GM23338 (cell line): Measurements from ENCODE around the gene TTF1. TPM values are rescaled to one million over a fixed set of nuclear protein-coding genes. Genes with fewer than 3 reads are reported as not detected.
"Not testable (repeated sequence)": the region's sequence is repeated elsewhere in the genome, so short reads cannot be mapped to it uniquely, and the experiment has no call there.

Experiments
- ATAC-seq: fragments of 200-7000 bp; cut with Tn5 transposase; 3 replicates; pipeline ENCODE4 v1.9.1; 2020
- DNase-seq: peaks from one replicate; pipeline ENCODE4 v3.0.0-alpha.2; 2015; ENCODE audit warnings: low spot score
- H2AFZ ChIP-seq: fragments of 200-600 bp; sonication (generic); 2 replicates; pipeline ENCODE4 v1.8.0; 2016; ENCODE audit warnings: antibody characterized with exemption, mild to moderate bottlenecking, moderate library complexity
- H3F3A ChIP-seq: fragments of 200-600 bp; sonication (generic); replicated peaks from 2 replicates; pipeline ENCODE4 v1.8.0; 2017; ENCODE audit warnings: antibody characterized with exemption, mixed run types, low read depth
- H3K27ac ChIP-seq: fragments of 200-600 bp; sonication (generic); 2 replicates; pipeline ENCODE4 v1.6.1; 2016; ENCODE audit warnings: low read depth
- H3K27me3 ChIP-seq: fragments of 200-600 bp; sonication (generic); 2 replicates; pipeline ENCODE4 v1.8.0; 2016; ENCODE audit warnings: mild to moderate bottlenecking, mixed run types, moderate library complexity; ENCODE audit not compliant: insufficient read depth
- H3K36me3 ChIP-seq: fragments of 200-600 bp; sonication (generic); 2 replicates; pipeline ENCODE4 v1.8.0; 2016; ENCODE audit warnings: mild to moderate bottlenecking; ENCODE audit not compliant: insufficient read depth
- H3K4me1 ChIP-seq: fragments of 200-600 bp; sonication (generic); 2 replicates; pipeline ENCODE4 v1.8.0; 2016; ENCODE audit warnings: mild to moderate bottlenecking, moderate library complexity; ENCODE audit not compliant: insufficient read depth
- H3K4me2 ChIP-seq: fragments of 200-600 bp; sonication (generic); 2 replicates; pipeline ENCODE4 v1.7.1; 2017; ENCODE audit warnings: mixed run types
- H3K4me3 ChIP-seq: fragments of 200-600 bp; sonication (generic); 2 replicates; pipeline ENCODE4 v1.6.1; 2016; ENCODE audit warnings: mixed run types
- H3K79me2 ChIP-seq: fragments of 200-600 bp; sonication (generic); replicated peaks from 2 replicates; pipeline ENCODE4 v1.8.0; 2017; ENCODE audit warnings: mild to moderate bottlenecking; ENCODE audit not compliant: insufficient read depth
- H3K9me2 ChIP-seq: fragments of 200-600 bp; sonication (generic); 2 replicates; pipeline ENCODE4 v1.8.0; 2017; ENCODE audit not compliant: insufficient read depth
- H4K20me1 ChIP-seq: fragments of 200-600 bp; sonication (generic); replicated peaks from 2 replicates; pipeline ENCODE4 v1.8.0; 2017; ENCODE audit warnings: mild to moderate bottlenecking; ENCODE audit not compliant: insufficient read depth
- H3K27ac Mint-ChIP-seq: 2 replicates; pipeline ENCODE4 v1.8.0; 2020; ENCODE audit warnings: inconsistent platforms, mild to moderate bottlenecking, moderate library complexity, mixed read lengths
- H3K27me3 Mint-ChIP-seq: 3 replicates; pipeline ENCODE4 v1.8.0; 2022; ENCODE audit warnings: low read depth, mild to moderate bottlenecking, moderate library complexity, mixed read lengths, inconsistent platforms; ENCODE audit not compliant: insufficient read depth, poor library complexity
- H3K36me3 Mint-ChIP-seq: 3 replicates; pipeline ENCODE4 v1.8.0; 2021; ENCODE audit warnings: low read depth, mild to moderate bottlenecking, inconsistent platforms, moderate library complexity, mixed read lengths
- H3K4me1 Mint-ChIP-seq: 3 replicates; pipeline ENCODE4 v1.8.0; 2020; ENCODE audit warnings: mild to moderate bottlenecking, inconsistent platforms, mixed read lengths
- H3K4me3 Mint-ChIP-seq: 3 replicates; pipeline ENCODE4 v1.8.0; 2021; ENCODE audit warnings: moderate library complexity, mild to moderate bottlenecking, inconsistent platforms, mixed read lengths
- H3K9me3 Mint-ChIP-seq: 3 replicates; pipeline ENCODE4 v1.8.0; 2020; ENCODE audit warnings: moderate library complexity, mild to moderate bottlenecking, inconsistent platforms, mixed read lengths
- CREB1 ChIP-seq: fragments of 250-450 bp; sonication (Bioruptor Pico); IDR thresholded peaks from 2 replicates; pipeline ENCODE4 v1.5.0; 2020; ENCODE audit warnings: low read depth, mild to moderate bottlenecking, moderate library complexity
- CTCF ChIP-seq, 2 experiments: fragments of 200-600 bp in 1 of 2; sonication (generic) in 1 of 2; conservative IDR thresholded peaks; 2 replicates each; pipeline versions ENCODE4 v1.5.1 to v1.6.1; 2016 to 2017; ENCODE audit warnings: antibody characterized with exemption in 2 of 2, low read depth in 2 of 2, mild to moderate bottlenecking in 2 of 2, moderate library complexity in 1 of 2
- EZH2phosphoT487 ChIP-seq: fragments of 200-600 bp; sonication (generic); IDR thresholded peaks from one replicate; pipeline ENCODE4 v1.8.1; 2018; ENCODE audit warnings: antibody characterized with exemption; ENCODE audit not compliant: unreplicated experiment
- ZNF114 ChIP-seq: fragments of 250-450 bp; sonication (Bioruptor Pico); IDR thresholded peaks from 2 replicates; pipeline ENCODE4 v1.5.0; 2020; ENCODE audit warnings: mild to moderate bottlenecking, moderate library complexity
- polyA plus RNA-seq: library from polyadenylated mRNA; unstranded; fragments of >200 nt; fragmentation: Nextera tagmentation; extraction: Ambion mirVana; gene quantifications from 2 replicates; pipeline ENCODE4 v1.2.1, GENCODE V29; 2016
- total RNA-seq: library from RNA; depleted of rRNA; stranded (reverse); fragments of >200 nt; shearing (Covaris generic); gene quantifications from 2 replicates; pipeline ENCODE4 v1.2.3, GENCODE V29; 2014
- TF ChIP-seq, protein P1 (sequence below): IDR thresholded peaks from one replicate; pipeline ENCODE4 v1.6.1; 2018; ENCODE audit warnings: antibody characterized with exemption; ENCODE audit not compliant: unreplicated experiment

The TTF1 gene
- total and polyA plus RNA-seq, 2 experiments from 2014 or later, result 14.9 to 25.0 TPM

DNA sequence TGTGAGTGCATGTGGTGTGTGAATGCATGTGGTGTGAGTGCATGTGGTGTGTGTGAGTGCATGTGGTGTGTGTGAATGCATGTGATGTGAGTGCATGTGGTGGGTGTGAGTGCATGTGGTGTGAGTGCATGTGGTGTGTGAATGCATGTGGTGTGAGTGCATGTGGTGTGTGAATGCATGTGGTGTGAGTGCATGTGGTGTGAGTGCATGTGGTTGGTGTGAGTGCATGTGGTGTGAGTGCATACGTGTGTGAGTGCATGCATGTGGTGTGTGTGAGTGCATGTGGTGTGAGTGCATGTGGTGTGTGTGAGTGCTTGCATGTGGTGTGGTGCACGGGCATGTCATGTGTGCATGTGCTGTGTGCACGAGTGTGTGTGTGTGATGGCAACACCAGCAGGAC lies 28.2 kb downstream of the TTF1 start:
- H3K9me3 Mint-ChIP-seq, H3K4me2 ChIP-seq, H3K79me2 ChIP-seq, H3K4me1 ChIP-seq, H2AFZ ChIP-seq, H3K27ac Mint-ChIP-seq, H3K4me3 ChIP-seq, H3K27me3 ChIP-seq, H3K27me3 Mint-ChIP-seq, DNase-seq, H3K27ac ChIP-seq, H3K4me1 Mint-ChIP-seq, H3K36me3 ChIP-seq, ATAC-seq, H3K4me3 Mint-ChIP-seq, H3K9me2 ChIP-seq: not testable (repeated sequence)
- H3K36me3 Mint-ChIP-seq, result peaks cover 21% of the 10 kb centered on the region
- peaks cover 25% of the 10 kb centered on the region for H3F3A ChIP-seq
- H4K20me1 ChIP-seq, result peaks cover 14% of the 10 kb centered on the region

DNA sequence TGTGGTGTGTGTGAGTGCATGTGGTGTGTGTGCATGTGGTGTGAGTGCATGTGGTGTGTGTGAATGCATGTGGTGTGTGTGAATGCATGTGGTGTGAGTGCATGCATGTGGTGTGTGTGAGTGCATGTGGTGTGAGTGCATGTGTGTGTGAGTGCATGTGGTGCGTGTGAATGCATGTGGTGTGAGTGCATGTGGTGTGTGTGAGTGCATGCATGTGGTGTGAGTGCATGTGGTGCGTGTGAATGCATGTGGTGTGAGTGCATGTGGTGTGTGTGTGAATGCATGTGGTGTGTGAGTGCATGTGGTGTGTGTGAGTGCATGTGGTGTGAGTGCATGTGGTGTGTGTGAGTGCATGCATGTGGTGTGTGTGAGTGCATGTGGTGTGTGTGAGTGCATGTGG lies 28.9 kb downstream of the TTF1 start:
- not testable (repeated sequence) for DNase-seq, H3K27me3 ChIP-seq, H3K9me2 ChIP-seq, H3K9me3 Mint-ChIP-seq, H3K4me1 Mint-ChIP-seq, H3K27ac Mint-ChIP-seq, H3K4me1 ChIP-seq, H3K27me3 Mint-ChIP-seq, H3K27ac ChIP-seq, H3K4me2 ChIP-seq, H2AFZ ChIP-seq, H3K4me3 Mint-ChIP-seq, H3K36me3 ChIP-seq, ATAC-seq, H3K79me2 ChIP-seq, H3K4me3 ChIP-seq
- peaks cover 14% of the 10 kb centered on the region for H4K20me1 ChIP-seq
- peaks cover 16% of the 10 kb centered on the region; the same call in 2 of the 3 replicates for H3K36me3 Mint-ChIP-seq
- peaks cover 25% of the 10 kb centered on the region for H3F3A ChIP-seq

DNA sequence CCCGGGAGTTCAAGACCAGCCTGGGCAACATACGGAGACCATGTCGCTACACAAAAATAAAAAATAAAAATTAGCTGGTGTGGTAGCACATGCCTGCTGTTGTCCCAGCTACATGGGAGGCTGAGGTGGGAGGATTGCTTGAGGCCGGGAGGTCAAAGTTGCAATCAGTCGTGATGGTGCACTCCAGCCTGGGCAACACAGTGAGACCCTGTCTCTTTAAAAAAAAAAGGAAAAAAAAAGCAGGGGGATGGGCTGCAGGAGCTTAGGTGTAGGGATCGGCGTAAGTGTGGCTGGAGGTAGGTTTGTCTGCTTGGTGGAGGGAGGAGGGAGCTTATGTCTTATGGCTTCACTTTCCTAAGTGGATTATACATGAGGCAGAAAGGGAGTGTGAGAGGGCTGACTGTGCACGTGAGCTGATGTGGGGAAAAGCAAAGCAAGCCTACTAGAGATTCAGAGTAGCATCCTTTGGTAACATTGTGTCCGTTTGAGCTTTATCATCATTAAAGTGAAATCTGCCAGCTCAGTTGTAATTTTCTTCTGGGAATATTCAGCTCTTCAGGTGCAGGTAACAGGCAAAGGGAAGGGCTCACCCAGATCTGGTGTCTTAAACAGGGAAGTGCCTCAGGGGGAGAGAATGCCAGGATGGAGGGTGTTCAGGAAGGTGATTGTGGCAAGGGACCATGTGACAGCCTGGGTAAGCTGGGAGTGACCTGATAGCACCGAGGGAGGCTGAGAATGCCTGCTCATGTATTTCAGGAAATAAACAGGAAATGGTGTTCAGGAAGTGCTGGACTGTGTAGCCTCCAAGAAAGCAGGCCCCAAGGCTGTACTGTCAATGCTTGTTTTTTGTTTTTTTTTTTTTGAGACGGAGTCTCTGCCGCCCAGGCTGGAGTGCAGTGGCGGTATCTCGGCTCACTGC lies 34.2 kb downstream of the TTF1 start:
- peaks cover 3% of the 10 kb centered on the region; the same call in 2 of the 3 replicates for H3K4me1 Mint-ChIP-seq
- 0 out of 2 replicates have a peak overlapping the region, but pooled peaks have one; percentile 9 for H3K27ac ChIP-seq
- no peak overlapping the region for H3K4me3 Mint-ChIP-seq
- H3K79me2 ChIP-seq, result no peaks in the 10 kb centered on the region
- no peak overlapping the region for H2AFZ ChIP-seq
- ATAC-seq, result peak; percentile 34; the same call in 1 of the 3 replicates
- no peak overlapping the region for H3K4me3 ChIP-seq
- H3K4me2 ChIP-seq, result no peak overlapping the region
- no peak for DNase-seq
- no peaks in the 10 kb centered on the region for H3K9me3 Mint-ChIP-seq
- H3K9me2 ChIP-seq, result no peaks in the 10 kb centered on the region
- H3K4me1 ChIP-seq, result no peaks in the 10 kb centered on the region
- no peaks in the 10 kb centered on the region for H3K27me3 ChIP-seq
- H3K27ac Mint-ChIP-seq, result peak overlapping the region; percentile 19; the same call in 1 of the 2 replicates
- peaks cover 2% of the 10 kb centered on the region for H3K27me3 Mint-ChIP-seq
- H3K36me3 Mint-ChIP-seq, result peaks cover 4% of the 10 kb centered on the region; the same call in 1 of the 3 replicates
- H4K20me1 ChIP-seq, result no peaks in the 10 kb centered on the region
- peaks cover 9% of the 10 kb centered on the region for H3F3A ChIP-seq
- H3K36me3 ChIP-seq, result no peaks in the 10 kb centered on the region
- TF ChIP-seq CREB1 (no peak), ZNF114 (no peak), EZH2phosphoT487 (no peak), CTCF (conservative IDR thresholded peaks at IDR 0.05; ENCODE audit: low read depth in 2 of 2) (no peak)
- TF ChIP-seq, protein P1, sequence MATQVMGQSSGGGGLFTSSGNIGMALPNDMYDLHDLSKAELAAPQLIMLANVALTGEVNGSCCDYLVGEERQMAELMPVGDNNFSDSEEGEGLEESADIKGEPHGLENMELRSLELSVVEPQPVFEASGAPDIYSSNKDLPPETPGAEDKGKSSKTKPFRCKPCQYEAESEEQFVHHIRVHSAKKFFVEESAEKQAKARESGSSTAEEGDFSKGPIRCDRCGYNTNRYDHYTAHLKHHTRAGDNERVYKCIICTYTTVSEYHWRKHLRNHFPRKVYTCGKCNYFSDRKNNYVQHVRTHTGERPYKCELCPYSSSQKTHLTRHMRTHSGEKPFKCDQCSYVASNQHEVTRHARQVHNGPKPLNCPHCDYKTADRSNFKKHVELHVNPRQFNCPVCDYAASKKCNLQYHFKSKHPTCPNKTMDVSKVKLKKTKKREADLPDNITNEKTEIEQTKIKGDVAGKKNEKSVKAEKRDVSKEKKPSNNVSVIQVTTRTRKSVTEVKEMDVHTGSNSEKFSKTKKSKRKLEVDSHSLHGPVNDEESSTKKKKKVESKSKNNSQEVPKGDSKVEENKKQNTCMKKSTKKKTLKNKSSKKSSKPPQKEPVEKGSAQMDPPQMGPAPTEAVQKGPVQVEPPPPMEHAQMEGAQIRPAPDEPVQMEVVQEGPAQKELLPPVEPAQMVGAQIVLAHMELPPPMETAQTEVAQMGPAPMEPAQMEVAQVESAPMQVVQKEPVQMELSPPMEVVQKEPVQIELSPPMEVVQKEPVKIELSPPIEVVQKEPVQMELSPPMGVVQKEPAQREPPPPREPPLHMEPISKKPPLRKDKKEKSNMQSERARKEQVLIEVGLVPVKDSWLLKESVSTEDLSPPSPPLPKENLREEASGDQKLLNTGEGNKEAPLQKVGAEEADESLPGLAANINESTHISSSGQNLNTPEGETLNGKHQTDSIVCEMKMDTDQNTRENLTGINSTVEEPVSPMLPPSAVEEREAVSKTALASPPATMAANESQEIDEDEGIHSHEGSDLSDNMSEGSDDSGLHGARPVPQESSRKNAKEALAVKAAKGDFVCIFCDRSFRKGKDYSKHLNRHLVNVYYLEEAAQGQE, result no peak
